ENCODE measurements around the gene KLHL6.

- no peak for TF ChIP-seq CTCF (IDR thresholded peaks at IDR 0.05)
- no peak for TF ChIP-seq REST (IDR thresholded peaks at IDR 0.05; ENCODE audit: insufficient read depth in 1 of 2, low read depth in 2 of 2, low read length in 1 of 2)
- no peak for TF ChIP-seq POLR2AphosphoS5 (IDR thresholded peaks at IDR 0.05; ENCODE audit: low read depth, low read length)
- TF ChIP-seq SIN3A (IDR thresholded peaks at IDR 0.05; ENCODE audit: borderline replicate concordance, insufficient read depth, low read depth, low read length), result no peak
Measured at GRCh38 chr3:183513046-183513706, 42.3 kb downstream of the KLHL6 start.
